Choroid plexus epithelial cell (primary cell): ENCODE data around the gene GSK3A.
A peak's percentile ranks its signal among the peaks of the same experiment; 100 is the strongest.

Source experiments
- DNase-seq: peaks from one replicate; pipeline ENCODE4 v3.0.0-alpha.2; 2010; ENCODE audit warnings: low read depth
- H3K4me3 ChIP-seq: 2 replicates; pipeline ENCODE4 v1.5.1; 2011; ENCODE audit warnings: low read depth, mild to moderate bottlenecking, control low read depth, low read length, moderate library complexity
- TF ChIP-seq, protein P1 (sequence below): conservative IDR thresholded peaks from 2 replicates; pipeline ENCODE4 v1.5.1; 2011; ENCODE audit warnings: low read depth, mild to moderate bottlenecking, control low read depth, inconsistent platforms, low read length, moderate library complexity

The GSK3A gene

DNA sequence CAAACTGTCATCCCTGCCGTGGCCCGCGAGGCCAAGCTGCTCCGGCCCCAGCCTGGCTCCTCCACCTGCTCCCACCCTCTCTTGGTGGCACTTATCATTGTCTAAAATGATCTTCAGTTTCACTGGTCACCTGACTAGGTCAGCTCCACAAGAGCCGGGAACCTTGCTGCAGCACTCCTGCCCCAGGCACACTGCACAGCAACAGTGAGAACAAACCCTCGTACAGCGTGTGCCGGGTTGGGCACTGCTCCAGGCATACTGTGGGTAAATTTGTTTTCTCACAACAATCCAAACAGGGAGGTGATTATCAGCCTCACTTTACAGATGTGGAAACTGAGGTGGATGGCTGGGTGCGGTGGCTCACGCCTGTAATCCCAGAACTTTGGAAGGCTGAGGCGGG is 33.8 kb downstream of the GSK3A start:
- no peak for DNase-seq
- H3K4me3 ChIP-seq, result no peak overlapping the region
- TF ChIP-seq, protein P1, sequence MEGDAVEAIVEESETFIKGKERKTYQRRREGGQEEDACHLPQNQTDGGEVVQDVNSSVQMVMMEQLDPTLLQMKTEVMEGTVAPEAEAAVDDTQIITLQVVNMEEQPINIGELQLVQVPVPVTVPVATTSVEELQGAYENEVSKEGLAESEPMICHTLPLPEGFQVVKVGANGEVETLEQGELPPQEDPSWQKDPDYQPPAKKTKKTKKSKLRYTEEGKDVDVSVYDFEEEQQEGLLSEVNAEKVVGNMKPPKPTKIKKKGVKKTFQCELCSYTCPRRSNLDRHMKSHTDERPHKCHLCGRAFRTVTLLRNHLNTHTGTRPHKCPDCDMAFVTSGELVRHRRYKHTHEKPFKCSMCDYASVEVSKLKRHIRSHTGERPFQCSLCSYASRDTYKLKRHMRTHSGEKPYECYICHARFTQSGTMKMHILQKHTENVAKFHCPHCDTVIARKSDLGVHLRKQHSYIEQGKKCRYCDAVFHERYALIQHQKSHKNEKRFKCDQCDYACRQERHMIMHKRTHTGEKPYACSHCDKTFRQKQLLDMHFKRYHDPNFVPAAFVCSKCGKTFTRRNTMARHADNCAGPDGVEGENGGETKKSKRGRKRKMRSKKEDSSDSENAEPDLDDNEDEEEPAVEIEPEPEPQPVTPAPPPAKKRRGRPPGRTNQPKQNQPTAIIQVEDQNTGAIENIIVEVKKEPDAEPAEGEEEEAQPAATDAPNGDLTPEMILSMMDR, result no peak

DNA sequence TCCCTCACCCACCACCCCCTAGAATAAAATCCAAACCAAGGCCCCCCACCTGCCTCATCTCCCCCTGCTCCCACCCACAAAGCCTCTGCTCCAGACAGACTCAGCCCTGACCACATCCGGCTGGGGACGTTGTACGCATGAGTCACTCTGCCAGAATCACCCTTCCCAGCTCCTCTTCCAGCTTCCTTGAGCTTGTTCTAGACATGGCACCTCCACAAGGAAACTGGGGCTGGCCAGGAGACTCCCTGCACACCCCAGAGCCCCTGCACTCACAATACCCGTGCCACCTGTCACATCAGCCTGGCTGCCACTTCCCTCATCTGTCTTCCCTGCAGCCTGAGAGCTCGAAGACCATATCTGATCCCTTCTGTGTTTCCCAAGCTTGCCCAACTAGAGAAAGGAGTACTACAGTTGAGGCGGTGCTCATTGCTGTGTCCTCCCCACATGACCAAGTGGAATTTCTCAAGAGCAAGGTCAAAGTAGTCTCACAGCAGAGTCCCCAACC is 34.6 kb downstream of the GSK3A start:
- TF ChIP-seq, protein P1, result no peak
- no peak overlapping the region for H3K4me3 ChIP-seq
- peak; percentile 80 for DNase-seq

DNA sequence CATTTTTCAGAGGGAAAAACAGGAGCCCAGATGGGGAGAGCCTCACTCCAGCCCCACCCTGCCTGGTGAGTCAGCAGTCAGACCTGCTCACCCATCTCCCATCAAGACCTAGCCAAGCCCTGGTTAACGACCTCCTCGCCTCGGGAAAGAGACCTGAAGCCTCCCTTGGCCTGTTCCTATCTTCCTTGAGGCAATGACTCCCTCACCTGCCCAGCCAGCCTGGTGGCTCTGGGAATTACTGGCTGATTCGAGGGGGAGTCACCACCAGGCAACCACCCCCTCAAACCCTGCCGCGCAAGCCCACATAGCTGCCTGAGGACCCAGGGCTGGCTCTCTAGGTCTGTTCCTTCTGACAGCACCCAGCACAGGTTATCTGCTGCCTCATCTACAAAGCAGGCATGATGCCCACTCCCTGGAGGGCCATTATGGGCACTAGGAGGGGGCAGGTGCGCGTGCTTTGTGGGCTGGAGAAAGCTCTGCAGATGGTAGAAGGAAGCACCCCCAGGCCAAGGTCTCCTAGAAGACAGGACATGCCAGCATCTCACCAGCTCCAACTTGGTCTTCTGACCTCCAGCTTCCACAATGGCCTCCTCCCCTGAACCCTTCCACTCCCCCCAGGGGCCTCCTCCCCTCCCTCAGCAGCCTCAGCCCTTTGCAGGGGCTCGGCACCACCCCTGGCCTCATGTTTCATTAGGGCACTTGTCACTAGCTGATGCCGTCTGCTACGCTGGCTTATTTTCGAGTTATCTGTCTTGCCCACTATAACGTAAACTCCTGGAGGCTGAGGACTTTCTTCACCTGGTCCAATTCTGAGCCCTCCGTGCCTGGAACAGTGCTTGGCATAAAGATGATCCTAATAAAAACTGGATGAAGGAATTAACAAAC is 35.3 kb downstream of the GSK3A start:
- TF ChIP-seq, protein P1, result no peak
- no peak for DNase-seq
- H3K4me3 ChIP-seq, result no peak overlapping the region

DNA sequence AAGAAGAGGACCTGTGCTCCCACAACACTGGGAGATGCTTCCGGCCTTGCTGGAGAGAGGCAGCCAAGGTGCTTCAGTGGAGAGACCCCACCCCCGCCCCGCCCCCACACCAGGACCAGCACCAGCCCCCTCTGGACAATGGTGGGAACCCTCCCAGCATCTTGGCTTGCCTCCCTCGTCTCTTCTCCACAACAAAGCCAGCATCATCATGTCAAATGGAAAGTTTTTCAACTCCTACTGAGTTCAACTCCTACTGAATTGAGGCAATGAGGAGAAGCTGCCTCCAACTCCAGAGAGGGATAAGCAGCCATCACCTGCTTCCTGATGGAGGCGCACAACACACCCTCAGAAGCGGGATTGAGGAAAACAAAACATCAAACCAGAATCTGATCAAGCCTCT is 37.7 kb downstream of the GSK3A start:
- DNase-seq, result no peak
- H3K4me3 ChIP-seq, result no peak overlapping the region
- TF ChIP-seq, protein P1, result no peak

DNA sequence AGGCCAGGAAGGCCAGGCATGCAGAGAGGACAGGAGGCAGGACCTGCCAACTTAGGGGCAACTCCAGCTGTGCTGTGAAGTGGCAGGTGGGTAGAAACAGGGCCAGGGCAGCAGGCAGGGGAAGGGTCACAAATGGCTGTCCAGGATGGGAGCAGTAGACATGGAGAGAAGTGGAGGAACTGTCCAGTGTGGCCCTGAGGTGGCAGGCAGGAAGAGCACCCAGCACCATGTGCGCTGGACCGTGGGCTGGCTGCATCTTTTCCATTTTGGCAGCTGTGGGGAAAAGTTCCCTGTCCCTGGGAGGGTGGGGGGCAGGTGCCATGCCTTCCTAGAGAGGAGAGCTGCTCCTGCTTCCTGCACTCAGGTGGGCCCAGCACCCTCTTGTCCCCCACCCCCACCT is 38.7 kb downstream of the GSK3A start:
- TF ChIP-seq, protein P1, result no peak
- no peak overlapping the region for H3K4me3 ChIP-seq
- no peak for DNase-seq

DNA sequence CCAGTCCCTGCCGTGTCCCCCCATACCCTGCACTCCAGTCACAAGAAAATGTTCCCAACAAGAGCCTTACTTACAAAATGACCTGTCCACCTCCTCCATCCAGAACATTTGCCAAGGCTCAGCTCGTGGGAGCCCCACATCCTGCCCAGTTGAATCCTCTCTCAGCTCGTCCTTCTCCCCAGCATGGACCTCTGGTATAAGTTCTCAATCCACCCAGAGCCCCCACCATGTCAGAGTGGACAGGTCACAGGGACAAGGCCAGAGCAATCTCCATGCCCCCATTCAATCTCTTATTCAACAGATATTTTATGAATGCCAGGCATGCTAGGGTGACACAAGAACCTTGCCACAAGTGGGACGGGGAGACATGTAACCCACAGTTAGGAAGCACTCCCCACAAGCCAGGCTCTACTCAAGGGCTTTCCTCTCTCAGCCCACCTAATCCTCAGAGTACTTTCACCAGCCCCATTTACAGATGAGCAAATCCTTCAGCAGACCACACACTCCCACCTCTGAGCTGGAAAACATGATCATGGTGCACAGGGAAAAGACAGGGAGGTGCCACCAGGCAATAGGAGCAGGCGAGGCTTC is 40.0 kb downstream of the GSK3A start:
- no peak for DNase-seq
- no peak overlapping the region for H3K4me3 ChIP-seq
- TF ChIP-seq, protein P1, result no peak
